HEK293T (cell line): ENCODE results near the gene DMXL1.

Experiments used
- ARNT ChIP-seq: fragments of 450-650 bp; IDR thresholded peaks from 2 replicates; pipeline ENCODE4 v1.6.1; 2017; ENCODE audit warnings: mild to moderate bottlenecking
- BHLHE40 ChIP-seq: fragments of 450-650 bp; IDR thresholded peaks from 2 replicates; pipeline ENCODE4 v1.6.1; 2016; ENCODE audit warnings: mild to moderate bottlenecking, moderate library complexity, borderline replicate concordance
- ELF4 ChIP-seq: fragments of 450-650 bp; IDR thresholded peaks from 2 replicates; pipeline ENCODE4 v1.6.1; 2017; ENCODE audit warnings: antibody characterized with exemption
- FOXA1 ChIP-seq: fragments of 450-650 bp; IDR thresholded peaks from 2 replicates; pipeline ENCODE4 v1.6.1; 2016; ENCODE audit warnings: mild to moderate bottlenecking
- FOXM1 ChIP-seq: fragments of 450-650 bp; IDR thresholded peaks from 2 replicates; pipeline ENCODE4 v1.6.1; 2017; ENCODE audit warnings: mild to moderate bottlenecking, borderline replicate concordance
- HDGF ChIP-seq: fragments of 450-650 bp; IDR thresholded peaks from 2 replicates; pipeline ENCODE4 v1.6.1; 2017; ENCODE audit warnings: antibody characterized with exemption, borderline replicate concordance
- L3MBTL2 ChIP-seq: fragments of 450-650 bp; conservative IDR thresholded peaks from 2 replicates; pipeline ENCODE4 v1.6.1; 2016; ENCODE audit warnings: mild to moderate bottlenecking
- LEF1 ChIP-seq: fragments of 450-650 bp; IDR thresholded peaks from 2 replicates; pipeline ENCODE4 v1.6.1; 2017; ENCODE audit warnings: mild to moderate bottlenecking, borderline replicate concordance
- NFRKB ChIP-seq: fragments of 450-650 bp; IDR thresholded peaks from 2 replicates; pipeline ENCODE4 v1.6.1; 2016; ENCODE audit warnings: mild to moderate bottlenecking, moderate library complexity
- PKNOX1 ChIP-seq: fragments of 450-650 bp; IDR thresholded peaks from 2 replicates; pipeline ENCODE4 v1.6.1; 2016
- SP1 ChIP-seq: fragments of 450-650 bp; IDR thresholded peaks from 2 replicates; pipeline ENCODE4 v1.6.1; 2017
- SUZ12 ChIP-seq: fragments of 450-650 bp; IDR thresholded peaks from 2 replicates; pipeline ENCODE4 v1.6.1; 2016; ENCODE audit warnings: mild to moderate bottlenecking
- TARDBP ChIP-seq: fragments of 450-650 bp; IDR thresholded peaks from 2 replicates; pipeline ENCODE4 v1.6.1; 2016
- ZNF384 ChIP-seq: fragments of 450-650 bp; IDR thresholded peaks from 2 replicates; pipeline ENCODE4 v1.6.1; 2016

GRCh38 chr5:119067450-119067849, 3.4 kb upstream of the DMXL1 start:
- TF ChIP-seq FOXM1 (no peak), ZNF384 (no peak), FOXA1 (no peak), ELF4 (no peak), TARDBP (no peak), L3MBTL2 (no peak), ARNT (no peak), SUZ12 (no peak), BHLHE40 (no peak), SP1 (no peak), HDGF (no peak), LEF1 (no peak), PKNOX1 (no peak), NFRKB (no peak)
